Measurements from ENCODE around the gene NTSR1.

Gene NTSR1

DNA sequence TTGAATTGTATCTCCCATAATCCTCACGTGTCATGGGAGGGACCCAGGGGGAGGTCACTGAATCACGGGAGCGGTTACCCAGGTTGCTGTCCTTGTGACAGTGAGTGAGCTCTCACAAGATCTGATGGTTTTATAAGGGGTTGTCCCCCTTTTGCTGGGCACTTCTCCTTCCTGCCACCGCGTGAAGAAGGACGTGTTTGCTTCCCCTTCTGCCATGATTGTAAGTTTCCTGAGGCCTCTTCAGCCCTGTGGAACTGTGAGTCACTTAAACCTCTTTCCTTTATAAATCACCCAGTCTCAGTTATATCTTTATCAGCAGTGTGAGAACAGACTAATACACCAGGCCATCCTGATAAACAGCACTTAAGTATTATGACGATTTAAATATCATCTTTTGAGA, 78.7 kb downstream of the NTSR1 start:
- no peak for DNase-seq (ENCODE audit: low read depth)
- TF ChIP-seq, protein P1, sequence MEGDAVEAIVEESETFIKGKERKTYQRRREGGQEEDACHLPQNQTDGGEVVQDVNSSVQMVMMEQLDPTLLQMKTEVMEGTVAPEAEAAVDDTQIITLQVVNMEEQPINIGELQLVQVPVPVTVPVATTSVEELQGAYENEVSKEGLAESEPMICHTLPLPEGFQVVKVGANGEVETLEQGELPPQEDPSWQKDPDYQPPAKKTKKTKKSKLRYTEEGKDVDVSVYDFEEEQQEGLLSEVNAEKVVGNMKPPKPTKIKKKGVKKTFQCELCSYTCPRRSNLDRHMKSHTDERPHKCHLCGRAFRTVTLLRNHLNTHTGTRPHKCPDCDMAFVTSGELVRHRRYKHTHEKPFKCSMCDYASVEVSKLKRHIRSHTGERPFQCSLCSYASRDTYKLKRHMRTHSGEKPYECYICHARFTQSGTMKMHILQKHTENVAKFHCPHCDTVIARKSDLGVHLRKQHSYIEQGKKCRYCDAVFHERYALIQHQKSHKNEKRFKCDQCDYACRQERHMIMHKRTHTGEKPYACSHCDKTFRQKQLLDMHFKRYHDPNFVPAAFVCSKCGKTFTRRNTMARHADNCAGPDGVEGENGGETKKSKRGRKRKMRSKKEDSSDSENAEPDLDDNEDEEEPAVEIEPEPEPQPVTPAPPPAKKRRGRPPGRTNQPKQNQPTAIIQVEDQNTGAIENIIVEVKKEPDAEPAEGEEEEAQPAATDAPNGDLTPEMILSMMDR (IDR thresholded peaks at IDR 0.05; ENCODE audit: insufficient read depth, low read depth, low read length, missing control alignments) = no peak
- H3K4me3 ChIP-seq (ENCODE audit: low read depth, low read length) = no peak overlapping the region

GRCh38 chr20:62787866-62788265, 79.2 kb downstream of the NTSR1 start:
- no peak overlapping the region for H3K4me3 ChIP-seq (ENCODE audit: low read depth, low read length)
- no peak for DNase-seq (ENCODE audit: low read depth)
- TF ChIP-seq, protein P1 (IDR thresholded peaks at IDR 0.05; ENCODE audit: insufficient read depth, low read depth, low read length, missing control alignments) = no peak

DNA sequence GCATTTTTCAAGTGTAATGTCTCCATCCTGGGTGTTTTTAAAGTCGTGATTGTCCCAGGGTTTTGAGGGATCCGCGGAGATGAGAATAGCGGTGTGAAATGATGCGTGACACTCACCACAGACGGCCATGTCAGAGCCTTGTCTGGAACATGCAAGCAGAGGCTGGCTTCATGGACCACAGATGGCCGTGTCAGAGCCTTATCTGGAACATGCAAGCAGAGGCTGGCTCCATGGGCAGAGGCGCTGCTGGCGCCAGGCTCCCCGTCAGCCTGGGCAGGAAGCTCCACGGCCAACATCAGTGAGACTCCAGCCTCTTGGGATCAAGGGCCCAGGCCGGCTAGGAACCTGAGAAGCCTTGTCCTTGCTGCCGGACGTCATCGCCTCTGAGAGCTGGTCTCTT, 80.0 kb downstream of the NTSR1 start:
- TF ChIP-seq, protein P1 (IDR thresholded peaks at IDR 0.05; ENCODE audit: insufficient read depth, low read depth, low read length, missing control alignments) = no peak
- no peak for DNase-seq (ENCODE audit: low read depth)
- no peak overlapping the region for H3K4me3 ChIP-seq (ENCODE audit: low read depth, low read length)

DNA sequence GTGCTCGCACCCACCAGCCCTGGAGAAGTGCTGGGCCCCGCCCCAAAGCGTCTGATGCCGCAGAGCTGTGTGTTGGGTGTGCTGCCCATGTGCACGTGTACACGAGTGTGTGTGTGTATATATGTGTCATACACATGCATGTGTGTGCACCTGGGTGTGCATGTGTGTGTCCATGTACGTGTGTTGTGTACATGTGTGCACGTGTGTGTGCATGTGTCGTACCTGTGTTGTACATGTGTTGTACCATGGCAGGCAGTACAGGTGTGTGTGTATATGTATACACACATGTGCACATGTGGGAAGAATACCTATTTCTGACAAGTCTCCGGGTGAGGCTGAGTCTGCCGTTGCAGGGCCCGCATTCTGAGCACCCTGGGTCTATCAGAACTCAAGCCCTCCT, 81.4 kb downstream of the NTSR1 start:
- no peak overlapping the region for H3K4me3 ChIP-seq (ENCODE audit: low read depth, low read length)
- DNase-seq (ENCODE audit: low read depth) = no peak
- TF ChIP-seq, protein P1 (IDR thresholded peaks at IDR 0.05; ENCODE audit: insufficient read depth, low read depth, low read length, missing control alignments) = no peak

DNA sequence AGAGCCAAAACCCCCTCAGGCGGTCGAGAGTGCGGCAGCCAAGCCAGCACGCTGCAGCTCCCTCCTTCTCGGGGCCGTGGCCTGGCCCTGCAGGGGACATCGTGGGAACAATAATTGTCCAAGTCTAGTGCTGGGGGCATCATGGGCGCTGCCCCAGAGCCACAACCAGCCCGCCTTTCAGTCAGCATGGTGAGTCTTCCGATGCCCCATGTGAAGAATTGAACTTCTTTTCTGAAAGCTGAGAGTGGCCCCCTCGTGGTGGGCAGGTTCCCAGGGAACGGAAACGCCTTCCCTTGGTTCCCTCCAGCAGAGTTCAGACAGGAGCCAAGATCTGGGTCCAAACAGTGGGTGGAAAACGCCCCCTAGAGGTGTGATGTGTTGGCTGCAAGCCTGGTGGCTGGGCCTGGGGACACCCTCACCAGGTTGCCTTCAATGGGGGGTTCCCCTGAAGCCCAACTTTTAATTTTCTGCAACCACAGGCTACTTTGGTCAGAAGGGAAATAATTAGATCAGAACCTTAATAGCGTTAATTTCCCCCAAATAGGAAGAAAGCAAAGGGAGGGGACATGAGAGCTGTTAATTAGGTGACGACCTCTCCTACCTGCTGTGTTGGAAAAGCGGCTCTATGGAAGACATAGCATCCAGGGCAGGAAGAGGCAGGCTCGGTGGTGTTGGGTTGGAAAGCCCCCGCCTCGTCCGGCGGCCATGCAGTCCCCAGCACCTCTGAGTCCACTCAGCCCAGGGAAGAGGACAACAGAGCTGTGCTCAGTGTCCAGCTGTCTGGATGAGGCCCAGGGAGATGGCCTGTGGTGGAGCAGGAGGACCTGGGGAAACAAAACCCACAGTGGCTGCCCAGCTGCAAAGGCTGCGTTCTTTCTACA, 82.9 kb downstream of the NTSR1 start:
- no peak overlapping the region for H3K4me3 ChIP-seq (ENCODE audit: low read depth, low read length)
- TF ChIP-seq, protein P1 (IDR thresholded peaks at IDR 0.05; ENCODE audit: insufficient read depth, low read depth, low read length, missing control alignments) = peak; percentile 90

DNA sequence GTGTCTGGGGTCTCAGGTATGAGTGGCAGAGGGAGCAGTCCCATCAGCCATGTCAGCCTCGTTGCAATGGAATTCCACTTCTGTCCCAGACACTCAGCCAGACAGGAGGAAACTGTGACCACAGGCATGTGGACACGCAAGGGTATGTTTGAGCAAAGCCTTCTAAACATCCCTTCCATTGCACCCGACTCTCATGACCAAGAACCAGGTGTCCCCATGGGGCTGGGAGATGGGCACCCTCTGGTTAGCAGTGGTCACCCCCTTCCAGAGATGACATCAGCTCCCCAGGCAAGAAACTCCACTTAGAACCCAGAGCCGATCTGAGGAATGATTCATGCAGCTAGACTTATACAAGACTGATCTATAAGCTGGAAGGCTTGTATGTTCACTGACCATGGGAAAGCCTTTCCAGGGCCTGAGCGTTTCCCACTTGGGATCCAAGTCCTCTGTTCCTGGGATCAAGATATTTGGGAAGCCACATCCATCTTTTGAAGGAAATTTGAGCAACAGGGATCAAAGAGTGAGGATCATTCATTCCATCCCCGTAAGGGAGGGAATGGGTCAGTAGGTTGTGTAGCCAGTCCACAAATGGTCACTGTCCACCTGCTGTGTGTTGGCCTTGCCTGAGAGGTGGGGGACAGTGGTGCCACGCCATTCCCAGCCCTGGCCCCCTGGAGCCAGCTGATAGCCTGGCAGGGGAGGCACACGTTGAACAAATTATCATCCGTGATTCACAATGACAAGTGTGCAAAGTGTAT, 83.7 kb downstream of the NTSR1 start:
- no peak for DNase-seq (ENCODE audit: low read depth)
- H3K4me3 ChIP-seq (ENCODE audit: low read depth, low read length) = no peak overlapping the region
- TF ChIP-seq, protein P1 (IDR thresholded peaks at IDR 0.05; ENCODE audit: insufficient read depth, low read depth, low read length, missing control alignments) = no peak

More for the DNA sequence above, 82.9 kb downstream of the NTSR1 start:
- DNase-seq (ENCODE audit: low read depth) = peak; percentile 83
